Peyer's patch (tissue), 4 donors: Measurements from ENCODE around the gene LTBP1. TPM values are rescaled to one million over a fixed set of nuclear protein-coding genes. Genes with fewer than 3 reads are reported as not detected.

Source experiments
- DNase-seq, 3 donors: peaks; one replicate each; pipeline ENCODE4 v3.0.0-alpha.2; 2017 to 2019
- H3K27ac ChIP-seq, 4 donors: fragments of 200-600 bp; sonication (generic); one replicate each; pipeline ENCODE4 v1.5.1; 2016 to 2019
- H3K27me3 ChIP-seq, 2 donors: fragments of 200-600 bp; sonication (generic); one replicate each; pipeline ENCODE4 v1.5.1; 2019
- H3K36me3 ChIP-seq, 3 donors: fragments of 200-600 bp; sonication (generic); one replicate each; pipeline ENCODE4 v1.5.1; 2016 to 2019
- H3K4me1 ChIP-seq, 4 donors: fragments of 200-600 bp; sonication (generic); one replicate each; pipeline ENCODE4 v1.5.1; 2016 to 2019
- H3K4me3 ChIP-seq, 4 donors: fragments of 200-600 bp; sonication (generic); 1 replicate in 3 of 4; 2 replicates in 1 of 4; pipeline ENCODE4 v1.5.1; 2016 to 2019; ENCODE audit warnings: mild to moderate bottlenecking in 1 of 4
- H3K9me3 ChIP-seq, 4 donors: fragments of 200-600 bp; sonication (generic); one replicate each; pipeline ENCODE4 v1.5.1; 2016 to 2019; ENCODE audit warnings: mild to moderate bottlenecking in 1 of 4
- POLR2A ChIP-seq, 2 donors: fragments of 450-650 bp; IDR thresholded peaks; one replicate each; pipeline ENCODE4 v1.5.1; 2017; ENCODE audit warnings: antibody characterized with exemption in 2 of 2, mild to moderate bottlenecking in 2 of 2, moderate library complexity in 2 of 2
- total RNA-seq, 4 donors: library from RNA; depleted of rRNA; stranded (reverse); fragments of >200 nt; gene quantifications; one replicate each; pipeline ENCODE4 v1.1.0, GENCODE V29; 2016
- TF ChIP-seq, protein P1 (sequence below), 6 experiments: fragments of 450-650 bp in 4 of 6; fragments of 200-600 bp in 2 of 6; sonication (generic) in 1 of 6; IDR thresholded peaks; one replicate each; pipeline ENCODE4 v1.5.1; 2017 to 2019; ENCODE audit warnings: antibody characterized with exemption in 6 of 6, mild to moderate bottlenecking in 3 of 6, moderate library complexity in 1 of 6

Gene LTBP1
- total RNA-seq, 4 donors from 2014 or later, result 8.6 to 23.1 (median 13.1) TPM

DNA sequence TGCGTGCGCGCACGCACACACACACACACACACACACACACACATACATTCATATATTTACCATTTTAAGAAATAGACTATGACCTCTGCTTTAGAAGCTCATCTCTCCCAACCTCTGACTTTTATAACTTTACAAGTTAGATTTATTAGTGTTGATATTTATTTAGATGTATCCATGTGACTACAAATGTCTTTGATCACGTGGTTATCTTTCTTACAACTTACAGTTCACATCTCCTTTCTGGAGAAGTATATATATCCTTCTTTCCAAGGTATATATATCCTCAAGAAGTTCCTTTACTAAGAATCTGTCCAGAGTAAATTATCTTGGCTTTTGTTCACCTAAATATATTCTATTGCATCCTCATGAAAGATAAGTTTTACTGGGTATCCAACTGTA, 16.3 kb upstream of the LTBP1 start:
- no peaks in the 10 kb centered on the region for H3K4me1 ChIP-seq
- no peak overlapping the region for H3K27ac ChIP-seq
- DNase-seq, result no peak
- H3K27me3 ChIP-seq, result no peaks in the 10 kb centered on the region
- no peak overlapping the region for H3K4me3 ChIP-seq
- TF ChIP-seq, protein P1, sequence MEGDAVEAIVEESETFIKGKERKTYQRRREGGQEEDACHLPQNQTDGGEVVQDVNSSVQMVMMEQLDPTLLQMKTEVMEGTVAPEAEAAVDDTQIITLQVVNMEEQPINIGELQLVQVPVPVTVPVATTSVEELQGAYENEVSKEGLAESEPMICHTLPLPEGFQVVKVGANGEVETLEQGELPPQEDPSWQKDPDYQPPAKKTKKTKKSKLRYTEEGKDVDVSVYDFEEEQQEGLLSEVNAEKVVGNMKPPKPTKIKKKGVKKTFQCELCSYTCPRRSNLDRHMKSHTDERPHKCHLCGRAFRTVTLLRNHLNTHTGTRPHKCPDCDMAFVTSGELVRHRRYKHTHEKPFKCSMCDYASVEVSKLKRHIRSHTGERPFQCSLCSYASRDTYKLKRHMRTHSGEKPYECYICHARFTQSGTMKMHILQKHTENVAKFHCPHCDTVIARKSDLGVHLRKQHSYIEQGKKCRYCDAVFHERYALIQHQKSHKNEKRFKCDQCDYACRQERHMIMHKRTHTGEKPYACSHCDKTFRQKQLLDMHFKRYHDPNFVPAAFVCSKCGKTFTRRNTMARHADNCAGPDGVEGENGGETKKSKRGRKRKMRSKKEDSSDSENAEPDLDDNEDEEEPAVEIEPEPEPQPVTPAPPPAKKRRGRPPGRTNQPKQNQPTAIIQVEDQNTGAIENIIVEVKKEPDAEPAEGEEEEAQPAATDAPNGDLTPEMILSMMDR (IDR thresholded peaks at IDR 0.05), result no peak
- H3K9me3 ChIP-seq, result no peaks in the 10 kb centered on the region
- no peaks in the 10 kb centered on the region for H3K36me3 ChIP-seq

- no peaks in the 10 kb centered on the region for H3K4me1 ChIP-seq
- H3K4me3 ChIP-seq, result no peak overlapping the region
These were observed 15.2 kb upstream of the LTBP1 start for GRCh38 chr2:32931519-32931918.

GRCh38 chr2:32931945-32932709, 14.6 kb upstream of the LTBP1 start:
- H3K9me3 ChIP-seq, result no peaks in the 10 kb centered on the region
- no peak overlapping the region for H3K4me3 ChIP-seq
- DNase-seq, result no peak
- H3K27me3 ChIP-seq, result no peaks in the 10 kb centered on the region
- no peaks in the 10 kb centered on the region for H3K4me1 ChIP-seq
- H3K36me3 ChIP-seq, result no peaks in the 10 kb centered on the region
- no peak for TF ChIP-seq POLR2A (IDR thresholded peaks at IDR 0.05)
- TF ChIP-seq, protein P1 (IDR thresholded peaks at IDR 0.05), result no peak
- no peak overlapping the region for H3K27ac ChIP-seq

More at GRCh38 chr2:32931519-32931918, 15.2 kb upstream of the LTBP1 start:
- no peak for DNase-seq
- TF ChIP-seq POLR2A (IDR thresholded peaks at IDR 0.05), result no peak
- TF ChIP-seq, protein P1 (IDR thresholded peaks at IDR 0.05), result no peak
- no peaks in the 10 kb centered on the region for H3K36me3 ChIP-seq
- H3K27me3 ChIP-seq, result no peaks in the 10 kb centered on the region
- no peaks in the 10 kb centered on the region for H3K9me3 ChIP-seq
- H3K27ac ChIP-seq, result no peak overlapping the region

- Histone ChIP-seq H3K4me1 (no peaks in the 10 kb centered on the region), H3K36me3 (no peaks in the 10 kb centered on the region), H3K27me3 (no peaks in the 10 kb centered on the region), H3K9me3 (no peaks in the 10 kb centered on the region), H3K27ac (no peak overlapping the region), H3K4me3 (no peak overlapping the region)
- no peak for DNase-seq
- TF ChIP-seq, protein P1 (IDR thresholded peaks at IDR 0.05), result no peak
- no peak for TF ChIP-seq POLR2A (IDR thresholded peaks at IDR 0.05)
These were observed 13.7 kb upstream of the LTBP1 start for GRCh38 chr2:32932825-32933755.

- no peak overlapping the region for H3K27ac ChIP-seq
- no peaks in the 10 kb centered on the region for H3K9me3 ChIP-seq
- no peaks in the 10 kb centered on the region for H3K36me3 ChIP-seq
- no peak overlapping the region for H3K4me3 ChIP-seq
- no peaks in the 10 kb centered on the region for H3K27me3 ChIP-seq
- no peaks in the 10 kb centered on the region for H3K4me1 ChIP-seq
- TF ChIP-seq POLR2A (IDR thresholded peaks at IDR 0.05), result no peak
- TF ChIP-seq, protein P1 (IDR thresholded peaks at IDR 0.05), result no peak
- DNase-seq, result no peak
These were observed 13.0 kb upstream of the LTBP1 start for GRCh38 chr2:32933756-32934095.
